Measurements from ENCODE around the gene LMO3.

GRCh38 chr12:16585781-16586180, 20.2 kb downstream of the LMO3 start:
- TF ChIP-seq CTCF (IDR thresholded peaks at IDR 0.05): no peak
- no peak for TF ChIP-seq POLR2A (IDR thresholded peaks at IDR 0.05)

Measured in esophagus squamous epithelium (tissue), 4 donors.